Left hindlimb (tissue), 1 donor: Measurements from ENCODE around the gene SUSD6.

Source experiments
- DNase-seq: peaks from one replicate; pipeline ENCODE4 v3.0.0-alpha.2; 2018

SUSD6 gene, protein sequence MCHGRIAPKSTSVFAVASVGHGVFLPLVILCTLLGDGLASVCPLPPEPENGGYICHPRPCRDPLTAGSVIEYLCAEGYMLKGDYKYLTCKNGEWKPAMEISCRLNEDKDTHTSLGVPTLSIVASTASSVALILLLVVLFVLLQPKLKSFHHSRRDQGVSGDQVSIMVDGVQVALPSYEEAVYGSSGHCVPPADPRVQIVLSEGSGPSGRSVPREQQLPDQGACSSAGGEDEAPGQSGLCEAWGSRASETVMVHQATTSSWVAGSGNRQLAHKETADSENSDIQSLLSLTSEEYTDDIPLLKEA

DNA sequence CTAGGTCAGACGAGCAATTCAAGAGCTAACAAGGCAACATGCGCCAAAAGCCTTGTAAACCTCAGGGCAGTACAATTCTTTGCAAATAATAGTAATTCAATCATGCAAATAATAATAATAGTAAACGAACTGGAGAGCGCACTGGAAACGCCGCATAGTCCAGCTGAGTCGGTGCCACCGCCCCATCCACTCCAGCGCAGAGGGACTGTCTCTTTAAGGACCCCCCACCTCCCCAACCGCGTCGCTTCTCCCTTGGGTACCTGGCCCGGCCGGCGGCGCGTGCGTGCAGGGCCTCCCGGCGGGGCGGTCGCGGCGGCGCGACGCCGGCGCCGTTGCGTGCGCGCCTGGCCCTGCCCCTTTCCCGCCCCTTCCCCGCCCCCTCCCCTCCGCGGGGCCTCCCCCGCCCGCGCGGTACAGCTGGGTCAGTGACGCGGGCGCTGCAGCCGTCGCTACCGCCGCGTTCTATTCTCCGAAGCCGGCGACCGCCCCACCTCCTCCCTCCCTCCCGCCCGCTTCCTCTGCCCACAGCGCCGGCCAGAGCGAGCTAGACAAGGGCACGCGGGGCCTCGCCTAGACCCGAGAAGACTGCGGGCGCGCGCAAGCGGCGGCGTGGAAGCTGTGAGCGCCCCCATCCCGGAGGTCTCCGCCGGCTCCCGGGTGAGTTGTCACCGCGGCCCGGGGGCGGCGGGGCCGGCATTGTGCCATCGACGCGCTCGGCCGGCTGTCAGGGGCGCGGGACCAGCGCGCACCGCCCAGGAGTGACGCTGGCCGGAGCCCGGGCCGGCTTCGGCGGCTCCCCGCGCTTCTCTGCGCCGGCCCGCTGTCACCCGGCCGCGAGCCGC lies at the start of gene SUSD6:
SUSD6 (plus strand) TSS at position 425 of the 842 bp plus-strand sequence. CDS start 46,997 bp downstream, outside the sequence.
- DNase-seq, result peak; percentile 95

GRCh38 chr14:69561893-69562292 lies 49.5 kb upstream of the SUSD6 start:
- no peak for DNase-seq

- no peak for DNase-seq
Observed at GRCh38 chr14:69567563-69567962, 43.8 kb upstream of the SUSD6 start.

- DNase-seq, result no peak
Observed at GRCh38 chr14:69569859-69570258, 41.5 kb upstream of the SUSD6 start.

GRCh38 chr14:69570836-69571330 lies 40.5 kb upstream of the SUSD6 start:
- no peak for DNase-seq

- DNase-seq, result no peak
Observed at GRCh38 chr14:69571449-69572029, 39.9 kb upstream of the SUSD6 start.

- DNase-seq, result peak; percentile 40
Observed at GRCh38 chr14:69572030-69572840, 39.2 kb upstream of the SUSD6 start.

DNA sequence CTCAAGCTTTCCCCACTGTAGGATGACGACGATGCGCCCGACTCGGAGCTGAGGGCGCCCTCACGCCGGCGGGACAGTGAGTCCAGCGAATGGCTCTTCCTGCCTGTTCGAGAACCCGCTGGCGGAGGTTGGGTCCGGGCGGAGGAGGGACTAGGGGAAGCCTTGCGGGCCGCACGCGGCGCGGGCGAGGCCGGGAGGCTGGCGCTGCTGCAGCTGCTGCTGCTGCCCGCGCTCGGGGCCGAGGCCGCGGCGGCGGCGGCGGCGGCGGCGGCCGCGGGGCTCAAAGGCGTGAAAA lies 38.6 kb upstream of the SUSD6 start:
- DNase-seq, result no peak

GRCh38 chr14:69573205-69573830 lies 38.1 kb upstream of the SUSD6 start:
- no peak for DNase-seq

DNA sequence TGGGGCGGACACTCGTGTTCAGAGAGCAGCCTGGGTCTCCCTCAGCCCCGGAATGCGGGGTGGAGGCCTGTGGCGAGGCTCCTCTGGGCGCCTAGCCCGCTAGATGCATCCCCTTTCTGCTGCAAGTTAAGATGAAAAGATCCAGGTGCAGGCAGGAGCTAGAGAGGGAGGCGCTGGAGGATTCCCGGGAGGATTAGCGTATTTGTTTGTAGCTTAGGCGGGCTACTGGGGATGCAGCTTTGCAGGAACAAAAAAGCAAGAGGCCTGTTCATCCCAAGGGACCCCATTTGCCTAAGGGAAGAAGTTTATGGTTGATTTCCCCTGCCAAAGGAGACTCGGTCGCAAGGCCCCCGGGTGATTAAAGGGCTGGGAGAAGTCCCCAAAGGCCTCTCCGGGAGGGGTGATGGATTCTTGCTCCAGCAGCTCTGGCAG lies 37.5 kb upstream of the SUSD6 start:
- DNase-seq, result no peak

DNA sequence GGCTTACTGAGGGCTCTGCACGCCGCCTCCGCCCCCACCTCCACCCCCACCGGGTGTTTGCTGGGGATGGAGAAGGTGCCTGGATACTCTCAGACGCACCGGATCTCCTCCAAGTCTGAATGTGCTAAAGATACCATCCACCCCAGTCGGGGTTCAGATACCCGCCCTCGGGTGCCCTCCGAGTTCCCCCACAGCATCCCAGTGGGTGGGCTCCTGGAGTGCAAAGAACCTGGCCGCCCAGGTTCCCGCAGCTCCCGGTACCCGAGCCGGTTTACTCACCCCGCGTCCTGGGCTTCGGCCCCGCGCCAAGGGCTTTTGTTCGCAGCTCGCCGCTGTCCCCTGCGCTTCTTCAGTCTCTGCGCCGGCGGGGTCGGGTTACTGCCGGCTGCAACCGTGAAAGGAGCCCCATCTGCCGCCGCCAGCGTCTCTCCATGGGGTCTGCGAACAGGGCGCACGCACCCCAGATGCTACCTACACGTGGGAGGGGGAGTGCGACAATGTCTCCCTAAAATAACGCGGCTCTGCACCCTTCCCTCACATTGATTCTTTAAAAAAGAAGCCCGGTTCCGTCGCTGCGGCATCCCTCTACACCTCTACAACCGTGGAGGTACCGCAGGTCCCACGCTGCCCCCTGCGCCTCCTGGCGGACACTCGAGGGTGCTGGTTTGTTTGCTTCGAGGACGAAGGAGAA lies 37.0 kb upstream of the SUSD6 start, which contains the start of gene CCDC177:
CCDC177 (minus strand) TSS at position 609 of the 691 bp plus-strand sequence. CDS start 1,249 bp downstream, outside the sequence.
- peak; percentile 60 for DNase-seq

GRCh38 chr14:69574954-69575295 lies 36.5 kb upstream of the SUSD6 start:
- no peak for DNase-seq

GRCh38 chr14:69579476-69579875 lies 31.9 kb upstream of the SUSD6 start:
- no peak for DNase-seq

GRCh38 chr14:69580009-69580577 lies 31.3 kb upstream of the SUSD6 start:
- no peak for DNase-seq

DNA sequence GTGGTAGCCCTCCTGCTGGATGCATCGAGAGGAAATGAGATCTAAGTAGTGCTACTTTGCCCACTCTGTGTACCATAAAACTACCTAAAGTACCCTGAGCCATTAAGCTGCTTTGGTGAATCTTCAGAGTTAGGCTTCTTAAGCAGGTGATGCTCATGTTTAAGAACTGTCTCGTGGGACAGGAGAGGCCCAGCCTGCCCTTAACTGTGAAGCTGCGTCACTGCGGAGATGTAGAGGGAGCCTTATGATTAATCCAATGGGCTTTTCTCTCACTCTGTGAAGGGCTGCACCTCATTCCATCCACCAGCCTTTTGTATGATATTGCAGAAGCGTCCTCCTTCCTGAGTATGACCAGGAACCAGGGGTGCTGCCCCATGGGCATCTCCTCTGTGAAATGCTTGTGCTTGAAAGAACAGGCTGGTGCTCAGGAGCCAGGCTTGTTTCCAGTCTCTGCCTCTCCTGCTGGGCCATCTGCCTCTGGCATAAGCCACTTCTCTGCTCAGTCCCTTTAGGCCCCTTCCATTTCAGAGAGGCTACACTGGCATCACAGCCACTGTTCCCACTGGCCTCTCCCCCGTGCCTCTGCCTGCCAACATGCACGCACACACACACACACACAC lies 30.0 kb upstream of the SUSD6 start:
- DNase-seq, result no peak

- no peak for DNase-seq
Observed at GRCh38 chr14:69582212-69582611, 29.2 kb upstream of the SUSD6 start.

GRCh38 chr14:69582829-69583228 lies 28.6 kb upstream of the SUSD6 start:
- no peak for DNase-seq

GRCh38 chr14:69584389-69584788 lies 27.0 kb upstream of the SUSD6 start:
- DNase-seq, result no peak

DNA sequence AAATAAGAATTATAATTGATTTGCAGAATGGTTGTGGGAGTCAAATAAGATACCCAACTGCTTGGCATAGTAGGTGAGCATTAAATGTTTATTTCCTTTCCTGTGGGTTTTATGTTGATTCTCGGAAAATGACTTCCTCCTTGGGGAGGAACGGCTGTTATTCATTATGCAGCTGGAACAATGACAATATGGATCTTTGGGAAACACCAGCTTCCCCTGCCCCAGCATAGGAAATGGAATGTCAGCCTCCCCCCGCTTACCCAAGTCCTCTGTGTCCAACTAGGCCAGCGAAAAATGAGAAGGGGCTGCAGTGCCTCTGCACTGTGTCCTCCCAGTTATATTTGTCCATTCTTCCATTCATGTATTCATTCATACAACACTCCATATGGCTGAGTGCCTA lies 25.0 kb upstream of the SUSD6 start:
- DNase-seq, result no peak

DNA sequence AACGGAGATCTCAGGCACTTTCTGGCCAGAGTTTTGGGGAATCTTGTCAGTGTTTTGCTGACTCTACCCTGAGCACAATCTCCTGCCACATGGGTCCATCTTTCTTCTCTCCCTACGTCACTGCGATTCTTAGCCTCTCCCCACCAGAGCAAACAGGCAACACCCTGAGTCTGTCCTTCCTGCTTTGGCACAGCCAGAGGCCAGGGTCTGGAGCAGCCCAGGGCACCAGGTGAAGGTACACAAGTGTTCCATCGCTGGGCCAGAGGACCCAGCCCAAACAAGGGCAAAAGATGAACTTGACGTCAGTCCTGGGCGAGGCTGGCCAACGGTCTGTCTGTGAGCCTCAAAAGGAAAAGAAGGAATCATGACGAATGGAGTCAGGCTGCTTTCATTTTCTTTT lies 24.0 kb upstream of the SUSD6 start:
- DNase-seq, result no peak

DNA sequence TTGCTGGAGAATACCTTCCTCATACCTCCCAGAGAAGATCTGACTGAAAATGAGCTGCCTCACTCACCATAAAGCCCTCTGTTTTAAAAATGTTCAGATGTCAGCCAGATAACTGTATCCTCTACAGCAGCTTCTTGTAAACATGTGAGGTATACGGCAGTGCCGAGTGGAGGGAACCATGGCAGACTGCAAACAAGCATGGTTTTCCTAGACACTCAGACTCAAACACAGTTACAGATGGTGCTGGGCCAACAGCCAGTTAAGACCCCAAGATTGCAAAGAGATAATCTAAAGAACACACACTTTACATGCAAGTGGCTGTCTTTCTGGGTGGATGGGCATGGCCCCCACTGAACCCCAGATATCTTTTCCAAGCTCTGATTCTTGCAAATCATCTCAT lies 20.1 kb upstream of the SUSD6 start:
- DNase-seq, result no peak
